T-helper 1 cell treated with Interleukin-12 subunit alpha and Interleukin-12 subunit beta and Interleukin-4 antibody, amounts not matched to agents 30 μg/mL and 1 μg/mL, for 36 hours (primary cell): ENCODE measurements around the gene FEZF1.

Experiments used
- H3K27ac Mint-ChIP-seq: one replicate; pipeline ENCODE4 v1.8.0; 2021; ENCODE audit warnings: mild to moderate bottlenecking, mixed read lengths
- H3K27me3 Mint-ChIP-seq: one replicate; pipeline ENCODE4 v1.8.0; 2021; ENCODE audit warnings: low read depth, mixed read lengths
- H3K36me3 Mint-ChIP-seq: one replicate; pipeline ENCODE4 v1.8.0; 2021; ENCODE audit warnings: low read depth, mixed read lengths
- H3K4me1 Mint-ChIP-seq: one replicate; pipeline ENCODE4 v1.8.0; 2021; ENCODE audit warnings: low read depth, mixed read lengths
- H3K4me3 Mint-ChIP-seq: one replicate; pipeline ENCODE4 v1.8.0; 2021; ENCODE audit warnings: mild to moderate bottlenecking, moderate library complexity, mixed read lengths
- H3K9me3 Mint-ChIP-seq: one replicate; pipeline ENCODE4 v1.8.0; 2021; ENCODE audit warnings: mixed read lengths

Gene FEZF1

GRCh38 chr7:122304319-122304975 is at the start of gene FEZF1:
FEZF1 (minus strand) TSS chr7:122304750; CDS start chr7:122304437, 313 bp downstream.
- H3K36me3 Mint-ChIP-seq, result no peaks in the 10 kb centered on the region
- no peaks in the 10 kb centered on the region for H3K4me1 Mint-ChIP-seq
- peaks cover 4% of the 10 kb centered on the region for H3K9me3 Mint-ChIP-seq
- H3K27ac Mint-ChIP-seq, result peak within 1 kb of the TSS; percentile 20
- peaks cover 94% of the 10 kb centered on the region for H3K27me3 Mint-ChIP-seq
- no peak within 1 kb of the TSS for H3K4me3 Mint-ChIP-seq

GRCh38 chr7:122352454-122352853 is 47.9 kb upstream of the FEZF1 start:
- no peak overlapping the region for H3K4me3 Mint-ChIP-seq
- no peaks in the 10 kb centered on the region for H3K27me3 Mint-ChIP-seq
- no peaks in the 10 kb centered on the region for H3K9me3 Mint-ChIP-seq
- H3K27ac Mint-ChIP-seq, result no peak overlapping the region
- no peaks in the 10 kb centered on the region for H3K4me1 Mint-ChIP-seq
- no peaks in the 10 kb centered on the region for H3K36me3 Mint-ChIP-seq

- no peaks in the 10 kb centered on the region for H3K36me3 Mint-ChIP-seq
- H3K27ac Mint-ChIP-seq, result no peak overlapping the region
- H3K4me1 Mint-ChIP-seq, result no peaks in the 10 kb centered on the region
- H3K9me3 Mint-ChIP-seq, result no peaks in the 10 kb centered on the region
- no peak overlapping the region for H3K4me3 Mint-ChIP-seq
- no peaks in the 10 kb centered on the region for H3K27me3 Mint-ChIP-seq
Observed at GRCh38 chr7:122350701-122351100, 46.2 kb upstream of the FEZF1 start.

GRCh38 chr7:122344303-122344620 is 39.7 kb upstream of the FEZF1 start:
- H3K27me3 Mint-ChIP-seq, result no peaks in the 10 kb centered on the region
- no peaks in the 10 kb centered on the region for H3K9me3 Mint-ChIP-seq
- H3K4me3 Mint-ChIP-seq, result no peak overlapping the region
- no peak overlapping the region for H3K27ac Mint-ChIP-seq
- no peaks in the 10 kb centered on the region for H3K4me1 Mint-ChIP-seq
- H3K36me3 Mint-ChIP-seq, result no peaks in the 10 kb centered on the region

- Mint-ChIP-seq H3K9me3 (no peaks in the 10 kb centered on the region), H3K36me3 (no peaks in the 10 kb centered on the region), H3K4me1 (no peaks in the 10 kb centered on the region)
Observed at GRCh38 chr7:122343601-122344302, 39.2 kb upstream of the FEZF1 start.

GRCh38 chr7:122340427-122340826 is 35.9 kb upstream of the FEZF1 start:
- Mint-ChIP-seq H3K4me3 (no peak overlapping the region), H3K36me3 (no peaks in the 10 kb centered on the region), H3K4me1 (no peaks in the 10 kb centered on the region), H3K27me3 (no peaks in the 10 kb centered on the region), H3K9me3 (no peaks in the 10 kb centered on the region), H3K27ac (no peak overlapping the region)

More at GRCh38 chr7:122343601-122344302, 39.2 kb upstream of the FEZF1 start:
- Mint-ChIP-seq H3K4me3 (no peak overlapping the region), H3K27me3 (no peaks in the 10 kb centered on the region), H3K27ac (no peak overlapping the region)

DNA sequence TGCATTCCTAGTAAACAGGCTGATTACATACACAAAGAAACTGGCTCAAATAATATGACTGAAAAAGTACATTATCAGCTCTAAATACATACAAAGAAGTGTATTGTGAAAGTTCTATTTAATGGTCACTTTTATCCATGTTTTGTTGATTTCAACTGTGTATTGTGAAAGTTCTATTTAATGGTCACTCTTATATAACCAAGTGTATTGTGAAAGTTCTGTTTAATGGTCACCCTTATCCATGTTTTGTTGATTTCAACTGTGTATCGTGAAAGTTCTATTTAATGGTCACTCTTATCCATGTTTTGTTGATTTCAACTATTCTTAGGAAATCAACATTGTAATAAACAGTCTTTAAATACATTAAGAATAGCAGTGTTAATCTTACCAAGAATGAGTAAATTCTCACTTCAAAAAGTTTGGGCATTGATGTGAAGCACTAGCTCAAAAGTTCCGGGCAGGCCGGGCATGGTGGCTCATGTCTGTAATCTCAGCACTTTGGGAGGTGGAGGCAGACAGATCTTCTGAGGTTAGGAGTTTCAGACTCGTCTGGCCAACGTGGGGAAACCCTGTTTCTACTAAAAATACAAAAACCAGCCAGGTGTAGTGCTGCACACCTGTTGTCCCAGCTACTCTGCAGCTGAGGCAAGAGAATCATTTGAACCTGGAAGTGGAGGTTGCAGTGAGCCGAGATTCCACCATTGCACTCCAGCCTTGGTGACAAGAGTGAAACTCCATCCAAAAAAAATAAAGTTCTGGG is 34.8 kb upstream of the FEZF1 start:
- H3K4me3 Mint-ChIP-seq, result no peak overlapping the region
- H3K27me3 Mint-ChIP-seq, result no peaks in the 10 kb centered on the region
- no peaks in the 10 kb centered on the region for H3K9me3 Mint-ChIP-seq
- H3K4me1 Mint-ChIP-seq, result no peaks in the 10 kb centered on the region
- no peaks in the 10 kb centered on the region for H3K36me3 Mint-ChIP-seq
- H3K27ac Mint-ChIP-seq, result no peak overlapping the region

DNA sequence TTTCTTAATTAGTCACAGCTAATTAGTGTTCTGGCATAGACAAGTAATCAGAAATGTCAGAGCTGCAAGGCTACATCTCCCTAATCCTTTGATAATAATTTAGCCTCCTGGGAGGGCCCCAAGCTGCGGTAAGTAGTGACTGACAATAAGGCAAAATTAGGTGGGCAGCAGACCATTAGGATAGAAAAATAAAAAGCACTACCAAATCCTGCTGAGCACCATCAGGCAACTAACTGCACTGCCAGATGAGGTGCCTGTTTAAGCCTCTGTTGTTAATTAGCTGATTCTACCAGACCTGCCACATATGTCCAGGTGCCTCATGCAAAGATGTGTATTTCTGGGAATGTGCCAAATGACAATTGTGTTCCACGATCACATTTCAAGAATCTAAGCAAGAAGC is 32.5 kb upstream of the FEZF1 start:
- Mint-ChIP-seq H3K27me3 (no peaks in the 10 kb centered on the region), H3K9me3 (no peaks in the 10 kb centered on the region), H3K27ac (no peak overlapping the region), H3K36me3 (no peaks in the 10 kb centered on the region), H3K4me1 (no peaks in the 10 kb centered on the region), H3K4me3 (no peak overlapping the region)

GRCh38 chr7:122329145-122329802 is 24.7 kb upstream of the FEZF1 start:
- no peak overlapping the region for H3K4me3 Mint-ChIP-seq
- H3K9me3 Mint-ChIP-seq, result no peaks in the 10 kb centered on the region
- H3K27me3 Mint-ChIP-seq, result no peaks in the 10 kb centered on the region
- no peaks in the 10 kb centered on the region for H3K4me1 Mint-ChIP-seq
- H3K27ac Mint-ChIP-seq, result no peak overlapping the region
- H3K36me3 Mint-ChIP-seq, result no peaks in the 10 kb centered on the region

DNA sequence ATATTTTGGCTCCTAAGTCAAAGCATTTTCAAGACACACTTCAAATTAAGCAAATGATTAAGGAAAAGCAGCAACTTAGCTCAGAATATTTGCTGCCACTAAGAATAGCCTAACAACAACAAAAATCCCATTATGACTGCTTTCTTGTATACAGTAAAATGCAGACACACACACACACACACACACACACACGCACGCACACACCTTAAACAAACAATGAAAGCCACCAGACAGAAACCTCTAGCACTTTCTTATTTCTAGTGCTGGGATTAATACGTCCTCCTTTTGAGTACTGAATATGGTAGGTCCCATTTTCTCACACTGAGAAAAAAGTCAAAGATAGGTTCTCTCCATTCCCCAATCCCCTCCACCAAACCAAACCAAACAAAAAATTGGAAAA is 23.4 kb upstream of the FEZF1 start:
- Mint-ChIP-seq H3K4me3 (no peak overlapping the region), H3K27ac (no peak overlapping the region), H3K9me3 (no peaks in the 10 kb centered on the region), H3K27me3 (no peaks in the 10 kb centered on the region), H3K4me1 (no peaks in the 10 kb centered on the region), H3K36me3 (no peaks in the 10 kb centered on the region)

DNA sequence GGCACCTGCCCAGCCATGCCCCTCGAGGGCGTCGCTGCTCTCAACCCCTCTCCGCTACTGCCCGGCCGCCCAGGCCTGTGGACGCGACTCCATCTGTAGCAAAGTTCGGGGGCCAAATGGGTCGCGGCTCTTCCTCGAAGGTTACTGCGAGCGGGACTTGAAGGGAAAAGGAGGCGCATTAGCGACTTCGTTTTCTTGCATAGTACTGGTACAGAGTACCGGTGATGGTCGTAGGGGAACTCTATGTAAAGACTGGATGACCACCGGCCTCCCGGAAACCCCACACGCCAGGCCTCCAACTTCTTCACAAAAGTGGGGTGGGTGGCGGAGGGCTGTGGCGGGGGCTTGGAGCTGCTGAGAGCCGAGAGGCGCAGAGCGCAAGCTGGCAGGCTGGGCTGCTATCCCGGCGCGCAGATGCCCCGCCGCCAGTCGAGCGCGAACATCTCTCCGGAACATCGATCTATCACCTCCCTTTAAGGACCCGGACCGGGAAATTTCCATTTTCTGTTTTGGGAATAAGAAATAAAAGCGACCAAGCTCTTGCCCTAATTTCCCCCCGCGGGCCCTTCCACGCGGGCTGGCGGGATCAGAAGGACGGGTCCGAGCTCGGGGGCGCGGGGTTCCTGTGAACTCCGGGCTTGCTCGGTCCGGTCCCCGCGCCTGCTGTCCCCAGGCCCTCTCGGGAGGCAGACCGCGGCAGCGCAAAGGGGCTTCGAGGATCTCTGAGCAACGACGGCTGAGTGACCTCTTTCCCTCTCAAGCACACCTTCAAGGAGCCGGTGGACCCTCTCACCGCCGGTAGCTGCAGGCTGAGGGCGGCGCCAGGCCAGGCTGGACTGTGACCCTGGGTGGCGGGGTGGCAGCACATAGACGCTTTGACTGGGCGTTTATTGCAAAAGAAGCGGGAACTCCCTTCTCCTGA is 12.2 kb upstream of the FEZF1 start:
- Mint-ChIP-seq H3K4me1 (no peaks in the 10 kb centered on the region), H3K4me3 (no peak overlapping the region), H3K9me3 (peaks cover 4% of the 10 kb centered on the region), H3K27me3 (peaks cover 71% of the 10 kb centered on the region), H3K36me3 (no peaks in the 10 kb centered on the region), H3K27ac (no peak overlapping the region)

DNA sequence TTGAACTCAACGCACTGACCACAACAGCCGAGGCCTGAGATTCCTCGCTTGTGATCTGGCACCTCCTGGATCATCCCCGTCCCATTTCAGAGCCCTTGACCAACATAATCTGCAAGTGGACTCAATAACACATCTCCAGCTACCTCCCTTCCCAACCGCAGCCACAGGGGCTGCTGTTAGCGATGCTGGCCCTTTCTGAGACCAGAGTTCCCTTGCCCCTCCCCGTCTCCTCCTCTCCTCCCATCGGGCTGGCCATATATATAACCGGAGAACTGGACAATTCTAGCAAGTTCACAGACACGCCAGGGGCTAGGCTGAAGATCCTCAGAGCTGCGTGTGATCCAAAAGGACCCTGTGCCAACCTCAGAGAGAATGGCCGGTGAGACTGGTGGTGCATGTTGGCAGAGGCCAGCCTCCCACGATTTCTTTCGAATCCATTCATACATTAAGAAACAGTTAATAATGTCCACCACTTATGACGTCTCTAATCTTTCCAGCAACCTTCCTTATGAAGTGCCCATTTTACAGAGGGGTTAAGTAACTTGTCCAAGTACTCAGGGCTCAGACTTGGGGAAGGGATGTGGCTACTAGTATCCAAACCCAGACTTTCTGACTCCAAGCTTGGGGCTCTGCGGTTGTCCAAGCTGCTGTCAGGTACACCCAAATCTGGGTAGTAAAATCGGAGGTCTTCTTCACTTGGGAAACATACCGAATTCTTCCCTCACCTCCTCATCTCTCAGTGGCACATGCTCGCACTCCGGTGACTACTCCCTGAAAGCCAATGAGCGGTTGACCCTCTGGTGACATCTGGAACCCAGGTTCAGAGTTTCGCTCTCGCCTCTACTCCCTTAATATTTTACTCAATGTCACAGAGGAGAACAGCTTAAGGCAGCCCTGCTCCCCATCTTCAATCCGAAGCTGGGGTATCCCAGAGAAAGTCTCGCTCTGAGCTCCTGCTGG is 11.2 kb upstream of the FEZF1 start:
- H3K27ac Mint-ChIP-seq, result no peak overlapping the region
- H3K4me3 Mint-ChIP-seq, result no peak overlapping the region
- peaks cover 4% of the 10 kb centered on the region for H3K9me3 Mint-ChIP-seq
- H3K4me1 Mint-ChIP-seq, result peaks cover 3% of the 10 kb centered on the region
- peaks cover 80% of the 10 kb centered on the region for H3K27me3 Mint-ChIP-seq
- no peaks in the 10 kb centered on the region for H3K36me3 Mint-ChIP-seq

DNA sequence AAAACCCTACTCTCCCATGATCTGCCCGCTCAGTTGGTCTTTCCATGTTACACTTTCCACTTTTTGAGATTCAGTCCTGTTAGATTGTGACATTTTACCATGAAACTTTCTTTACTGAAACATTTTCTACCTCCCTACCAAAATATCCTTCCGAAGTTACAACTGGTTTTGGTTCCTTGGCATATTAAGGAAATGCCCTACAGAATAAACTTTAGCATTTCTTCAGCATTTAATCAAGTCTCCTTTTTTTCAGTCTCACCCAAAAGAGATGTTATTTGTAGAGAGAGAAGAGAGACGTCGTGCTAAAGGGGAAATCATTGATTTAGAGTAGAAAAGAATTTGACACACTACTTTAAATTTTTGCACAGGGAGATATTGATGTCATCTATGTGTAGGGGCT is 9.7 kb upstream of the FEZF1 start:
- peaks cover 4% of the 10 kb centered on the region for H3K9me3 Mint-ChIP-seq
- no peak overlapping the region for H3K27ac Mint-ChIP-seq
- no peaks in the 10 kb centered on the region for H3K36me3 Mint-ChIP-seq
- H3K4me3 Mint-ChIP-seq, result no peak overlapping the region
- H3K27me3 Mint-ChIP-seq, result peaks cover 85% of the 10 kb centered on the region
- peaks cover 3% of the 10 kb centered on the region for H3K4me1 Mint-ChIP-seq
